PC-3 (cell line): ENCODE data around the gene ZBTB37. TPM values are rescaled to one million over a fixed set of nuclear protein-coding genes. Genes with fewer than 3 reads are reported as not detected.

Experiments used
- ATAC-seq: fragments of 200-7000 bp; cut with Tn5 transposase; 2 replicates; pipeline ENCODE4 v1.9.1; 2020; ENCODE audit warnings: mild to moderate bottlenecking, moderate library complexity
- BruUV-seq: library from RNA; stranded (reverse); fragments of 400-500 nt; replicated peaks from 2 replicates; lab custom pipeline; 2021; lab: Mats Ljungman, UMichigan
- CTCF ChIA-PET: fragments of 300-600 bp; sonication (Branson Sonifier 250); formaldehyde crosslinking; loops from one replicate; lab custom pipeline; 2022; ENCODE audit warnings: antibody characterized with exemption; lab: Charles Lee
- POLR2A ChIA-PET: fragments of 300-600 bp; sonication (Branson Sonifier 250); formaldehyde crosslinking; loops from one replicate; lab custom pipeline; 2022; ENCODE audit warnings: antibody characterized with exemption; ENCODE audit not compliant: unreplicated experiment; lab: Charles Lee
- DNase-seq: peaks from one replicate; pipeline ENCODE4 v3.0.0-alpha.2; 2015
- H2AFZ ChIP-seq: fragments of 300-600 bp; sonication (generic); 2 replicates; pipeline ENCODE4 v1.6.0; 2016; ENCODE audit warnings: antibody characterized with exemption, low read length
- H3F3A ChIP-seq: fragments of 300-600 bp; sonication (generic); one replicate; pipeline ENCODE4 v1.6.0; 2017; ENCODE audit warnings: antibody characterized with exemption, low read length, control low read depth, mild to moderate bottlenecking; ENCODE audit not compliant: unreplicated experiment
- H3K27ac ChIP-seq: fragments of 300-600 bp; sonication (generic); 2 replicates; pipeline ENCODE4 v1.5.1; 2016; ENCODE audit warnings: mild to moderate bottlenecking, low read length
- H3K27me3 ChIP-seq: fragments of 300-600 bp; sonication (generic); 2 replicates; pipeline ENCODE4 v1.6.1; 2016; ENCODE audit warnings: low read length, mixed read lengths
- H3K36me3 ChIP-seq: fragments of 300-600 bp; sonication (generic); 2 replicates; pipeline ENCODE4 v1.6.1; 2016; ENCODE audit warnings: low read depth, mixed run types, low read length, mixed read lengths
- H3K4me1 ChIP-seq: fragments of 300-600 bp; sonication (generic); 2 replicates; pipeline ENCODE4 v1.5.1; 2016; ENCODE audit warnings: low read length; ENCODE audit not compliant: insufficient read depth
- H3K4me2 ChIP-seq: fragments of 300-600 bp; sonication (generic); 2 replicates; pipeline ENCODE4 v1.6.0; 2016; ENCODE audit warnings: low read length
- H3K4me3 ChIP-seq: fragments of 300-600 bp; sonication (generic); 2 replicates; pipeline ENCODE4 v1.5.1; 2016; ENCODE audit warnings: mild to moderate bottlenecking, low read length, mixed read lengths
- H3K79me2 ChIP-seq: fragments of 300-600 bp; sonication (generic); 2 replicates; pipeline ENCODE4 v1.6.1; 2017; ENCODE audit warnings: low read length, mixed read lengths
- H3K9ac ChIP-seq: fragments of 300-600 bp; sonication (generic); 2 replicates; pipeline ENCODE4 v1.6.0; 2016; ENCODE audit warnings: mild to moderate bottlenecking, low read length
- H3K9me2 ChIP-seq: fragments of 300-600 bp; sonication (generic); replicated peaks from 2 replicates; pipeline ENCODE4 v1.6.1; 2016; ENCODE audit warnings: mixed run types, low read length, mixed read lengths
- H3K9me3 ChIP-seq: fragments of 300-600 bp; sonication (generic); 2 replicates; pipeline ENCODE4 v1.6.1; 2016; ENCODE audit warnings: low read length, mixed read lengths
- H4K20me1 ChIP-seq: fragments of 300-600 bp; sonication (generic); 2 replicates; pipeline ENCODE4 v1.6.1; 2016; ENCODE audit warnings: low read length, mixed read lengths
- EZH2 ChIP-seq: fragments of 300-600 bp; sonication (generic); IDR thresholded peaks from one replicate; pipeline ENCODE4 v1.6.1; 2017; ENCODE audit warnings: antibody characterized with exemption, mild to moderate bottlenecking, low read length; ENCODE audit not compliant: unreplicated experiment
- EZH2phosphoT487 ChIP-seq: fragments of 300-600 bp; sonication (generic); IDR thresholded peaks from 2 replicates; pipeline ENCODE4 v1.6.1; 2018; ENCODE audit warnings: mild to moderate bottlenecking, antibody characterized with exemption, low read length, borderline replicate concordance
- intact Hi-C: fragments of 100-400 bp; cut with micrococcal nuclease; formaldehyde crosslinking; loops from 2 replicates; pipeline ENCODE4 v1.9.0; 2023
- total RNA-seq: library from RNA; depleted of rRNA; stranded (reverse); fragments of >200 nt; gene quantifications from 2 replicates; pipeline ENCODE4 v1.2.3, GENCODE V29; 2014
- TF ChIP-seq, protein P1 (sequence below): fragments of 300-600 bp; sonication (generic); conservative IDR thresholded peaks from 2 replicates; pipeline ENCODE4 v1.5.1; 2017; ENCODE audit warnings: antibody characterized with exemption, low read depth, mild to moderate bottlenecking, low read length

The ZBTB37 gene
- total RNA-seq, 1 experiment from 2014 or later, result 1.5 TPM

DNA sequence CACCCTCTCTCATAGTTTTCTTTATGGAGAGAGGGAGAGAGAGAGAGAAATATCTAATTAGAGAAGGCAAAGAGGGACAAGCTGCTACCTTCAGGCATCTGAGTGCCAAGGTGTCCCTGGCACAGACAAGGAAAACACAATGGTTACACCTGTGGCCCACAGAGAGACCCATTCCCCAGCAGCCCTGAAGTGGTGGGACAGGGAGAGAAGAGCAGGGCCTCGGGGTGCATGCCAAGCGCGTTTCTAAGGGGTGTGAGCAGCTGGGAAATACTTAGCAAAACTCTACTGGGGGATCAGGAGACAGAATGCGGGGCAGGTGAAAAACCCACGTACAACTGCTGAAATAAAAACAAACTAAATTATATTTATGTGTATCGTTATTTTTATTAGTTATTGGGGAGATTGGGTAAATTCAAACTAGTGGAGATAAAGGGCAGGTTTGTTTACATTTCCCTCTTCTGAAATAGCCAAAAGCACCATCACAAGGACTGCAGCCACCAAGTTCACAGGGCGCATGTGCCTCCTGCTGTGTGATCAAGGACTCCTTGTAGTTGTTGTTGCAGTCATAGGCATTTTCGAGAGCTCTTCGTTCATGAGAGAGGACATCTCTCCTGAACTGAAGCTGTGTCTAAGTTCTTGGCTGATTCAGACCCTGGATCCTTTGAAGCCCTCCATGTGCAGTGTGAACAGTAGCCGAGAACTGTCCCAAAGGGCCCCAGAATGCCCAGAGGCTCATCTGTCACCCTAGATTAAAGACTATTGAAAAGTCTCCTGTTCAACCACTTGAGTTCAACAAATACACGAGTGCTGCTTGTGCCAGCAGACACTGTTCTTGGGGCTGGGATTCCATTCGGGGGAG is 49.7 kb downstream of the ZBTB37 start:
- no peak overlapping the region for H3K4me3 ChIP-seq
- no peak overlapping the region for H3K4me2 ChIP-seq
- CTCF ChIA-PET, result no interaction called here
- H3F3A ChIP-seq, result no peaks in the 10 kb centered on the region
- intact Hi-C loops, result no loop called here
- no TSS peak for BruUV-seq
- no peaks in the 10 kb centered on the region for H3K27me3 ChIP-seq
- no peak for TF ChIP-seq EZH2phosphoT487
- TF ChIP-seq EZH2, result no peak
- TF ChIP-seq, protein P1, sequence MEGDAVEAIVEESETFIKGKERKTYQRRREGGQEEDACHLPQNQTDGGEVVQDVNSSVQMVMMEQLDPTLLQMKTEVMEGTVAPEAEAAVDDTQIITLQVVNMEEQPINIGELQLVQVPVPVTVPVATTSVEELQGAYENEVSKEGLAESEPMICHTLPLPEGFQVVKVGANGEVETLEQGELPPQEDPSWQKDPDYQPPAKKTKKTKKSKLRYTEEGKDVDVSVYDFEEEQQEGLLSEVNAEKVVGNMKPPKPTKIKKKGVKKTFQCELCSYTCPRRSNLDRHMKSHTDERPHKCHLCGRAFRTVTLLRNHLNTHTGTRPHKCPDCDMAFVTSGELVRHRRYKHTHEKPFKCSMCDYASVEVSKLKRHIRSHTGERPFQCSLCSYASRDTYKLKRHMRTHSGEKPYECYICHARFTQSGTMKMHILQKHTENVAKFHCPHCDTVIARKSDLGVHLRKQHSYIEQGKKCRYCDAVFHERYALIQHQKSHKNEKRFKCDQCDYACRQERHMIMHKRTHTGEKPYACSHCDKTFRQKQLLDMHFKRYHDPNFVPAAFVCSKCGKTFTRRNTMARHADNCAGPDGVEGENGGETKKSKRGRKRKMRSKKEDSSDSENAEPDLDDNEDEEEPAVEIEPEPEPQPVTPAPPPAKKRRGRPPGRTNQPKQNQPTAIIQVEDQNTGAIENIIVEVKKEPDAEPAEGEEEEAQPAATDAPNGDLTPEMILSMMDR, result no peak
- no peaks in the 10 kb centered on the region for H3K4me1 ChIP-seq
- DNase-seq (no peak), ATAC-seq (no peak)
- no peak overlapping the region for H3K9ac ChIP-seq
- H3K27ac ChIP-seq, result no peak overlapping the region
- no peaks in the 10 kb centered on the region for H3K9me3 ChIP-seq
- H2AFZ ChIP-seq, result no peak overlapping the region
- no peaks in the 10 kb centered on the region for H3K79me2 ChIP-seq
- no peaks in the 10 kb centered on the region for H3K9me2 ChIP-seq
- POLR2A ChIA-PET, result no interaction called here
- H4K20me1 ChIP-seq, result no peaks in the 10 kb centered on the region
- H3K36me3 ChIP-seq, result no peaks in the 10 kb centered on the region

DNA sequence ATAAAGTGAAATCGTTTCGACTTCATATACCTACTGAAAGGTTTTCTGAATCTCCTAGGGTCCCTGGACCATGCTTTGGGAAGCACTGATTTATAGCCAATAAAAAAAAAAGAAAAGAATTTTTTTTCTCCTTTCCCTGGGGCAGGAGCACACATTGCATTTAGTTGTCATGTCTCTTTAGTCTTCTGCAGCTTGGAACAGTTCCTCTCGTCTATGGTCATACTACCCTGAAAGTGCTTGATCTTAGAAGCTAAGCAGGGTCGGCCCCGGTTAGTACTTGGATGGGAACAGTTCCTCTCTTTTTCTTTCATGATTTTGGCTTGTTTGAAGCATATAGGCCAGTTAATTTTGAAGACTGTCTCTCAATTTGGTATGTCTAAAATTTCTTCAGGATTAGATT is 52.7 kb downstream of the ZBTB37 start:
- H3K79me2 ChIP-seq, result no peaks in the 10 kb centered on the region
- BruUV-seq, result no TSS peak
- no peaks in the 10 kb centered on the region for H3K9me3 ChIP-seq
- H4K20me1 ChIP-seq, result no peaks in the 10 kb centered on the region
- ChIA-PET POLR2A (no interaction called here), CTCF (interaction anchor here (0.6 kb wide), 1 partner anchor 45 kb away, joined by 3 read pairs; no protein-coding TSS in a partner anchor)
- DNase-seq (no peak), ATAC-seq (no peak)
- H3K4me3 ChIP-seq, result no peak overlapping the region
- intact Hi-C loops, result no loop called here
- no peaks in the 10 kb centered on the region for H3K36me3 ChIP-seq
- H3K9ac ChIP-seq, result no peak overlapping the region
- H3K27me3 ChIP-seq, result no peaks in the 10 kb centered on the region
- no peaks in the 10 kb centered on the region for H3F3A ChIP-seq
- H3K4me2 ChIP-seq, result no peak overlapping the region
- TF ChIP-seq EZH2phosphoT487 (no peak), EZH2 (no peak)
- TF ChIP-seq, protein P1, result no peak
- no peaks in the 10 kb centered on the region for H3K9me2 ChIP-seq
- H3K27ac ChIP-seq, result no peak overlapping the region
- no peaks in the 10 kb centered on the region for H3K4me1 ChIP-seq
- no peak overlapping the region for H2AFZ ChIP-seq
